Measurements from ENCODE around the gene NFYC.

DNA sequence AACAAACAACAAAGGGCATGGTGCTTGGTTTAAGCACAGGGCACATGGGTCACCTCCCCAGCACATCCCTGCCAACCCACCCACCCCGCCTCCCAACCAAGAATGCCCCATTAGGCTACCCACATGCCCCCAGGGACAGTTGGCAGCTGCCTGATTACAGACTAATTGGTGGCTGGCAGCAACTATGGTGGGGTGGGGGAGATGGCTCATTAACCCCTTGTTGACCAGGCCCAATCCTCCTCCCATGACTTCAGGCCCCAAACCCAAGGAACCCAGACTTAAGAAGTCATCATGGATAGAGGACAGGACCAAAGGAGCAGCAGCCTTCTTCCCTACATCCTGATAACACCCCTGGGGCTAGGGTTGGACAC lies 27.4 kb upstream of the NFYC start:
- TF ChIP-seq TCF12 (IDR thresholded peaks at IDR 0.05) (no peak), TAF1 (IDR thresholded peaks at IDR 0.05; ENCODE audit: borderline replicate concordance, low read depth, low read length) (no peak), FOXM1 (IDR thresholded peaks at IDR 0.05; ENCODE audit: low read depth) (no peak), POLR2AphosphoS5 (IDR thresholded peaks at IDR 0.05; ENCODE audit: low read depth, low read length) (no peak)
- TF ChIP-seq, protein P1, sequence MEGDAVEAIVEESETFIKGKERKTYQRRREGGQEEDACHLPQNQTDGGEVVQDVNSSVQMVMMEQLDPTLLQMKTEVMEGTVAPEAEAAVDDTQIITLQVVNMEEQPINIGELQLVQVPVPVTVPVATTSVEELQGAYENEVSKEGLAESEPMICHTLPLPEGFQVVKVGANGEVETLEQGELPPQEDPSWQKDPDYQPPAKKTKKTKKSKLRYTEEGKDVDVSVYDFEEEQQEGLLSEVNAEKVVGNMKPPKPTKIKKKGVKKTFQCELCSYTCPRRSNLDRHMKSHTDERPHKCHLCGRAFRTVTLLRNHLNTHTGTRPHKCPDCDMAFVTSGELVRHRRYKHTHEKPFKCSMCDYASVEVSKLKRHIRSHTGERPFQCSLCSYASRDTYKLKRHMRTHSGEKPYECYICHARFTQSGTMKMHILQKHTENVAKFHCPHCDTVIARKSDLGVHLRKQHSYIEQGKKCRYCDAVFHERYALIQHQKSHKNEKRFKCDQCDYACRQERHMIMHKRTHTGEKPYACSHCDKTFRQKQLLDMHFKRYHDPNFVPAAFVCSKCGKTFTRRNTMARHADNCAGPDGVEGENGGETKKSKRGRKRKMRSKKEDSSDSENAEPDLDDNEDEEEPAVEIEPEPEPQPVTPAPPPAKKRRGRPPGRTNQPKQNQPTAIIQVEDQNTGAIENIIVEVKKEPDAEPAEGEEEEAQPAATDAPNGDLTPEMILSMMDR (IDR thresholded peaks at IDR 0.05): no peak

Measured in SK-N-SH (cell line).